Glomerular visceral epithelial cell (primary cell): Measurements from ENCODE around the gene TAF1C.
"Not testable (repeated sequence)": the region's sequence is repeated elsewhere in the genome, so short reads cannot be mapped to it uniquely, and the experiment has no call there.

Experiments used
- DNase-seq: peaks from one replicate; pipeline ENCODE4 v3.0.0-alpha.2; 2016; ENCODE audit errors: extremely low spot score

TAF1C gene

GRCh38 chr16:84186685-84187437, at the start of gene TAF1C:
Gene TAF1C (minus strand): TSS chr16:84187057. CDS start chr16:84184988, 2,069 bp downstream.
- peak; percentile 94 for DNase-seq

- no peak for DNase-seq
Observed at GRCh38 chr16:84234321-84235241, 47.7 kb upstream of the TAF1C start.

GRCh38 chr16:84233748-84234147, 46.9 kb upstream of the TAF1C start:
- DNase-seq, result no peak

GRCh38 chr16:84232969-84233368, 46.1 kb upstream of the TAF1C start:
- DNase-seq, result no peak

DNA sequence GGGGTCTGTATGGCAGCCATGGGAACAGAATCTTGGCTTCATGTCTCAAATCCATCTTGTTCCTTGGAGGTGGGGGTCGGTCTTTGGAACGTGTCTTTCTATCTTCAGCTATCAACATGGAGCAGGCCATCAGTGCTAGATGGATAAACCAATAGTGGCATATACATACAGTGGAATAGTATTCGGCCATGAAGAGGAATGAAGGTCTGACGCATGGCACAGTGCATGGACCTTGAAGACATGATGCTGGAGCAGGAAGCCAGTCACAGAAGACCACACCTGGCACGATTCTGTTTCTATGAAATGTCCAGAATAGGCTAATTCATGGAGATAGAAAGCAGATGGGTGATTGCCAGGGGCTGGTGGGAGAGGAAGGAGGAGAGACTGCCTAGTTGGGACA, 45.2 kb upstream of the TAF1C start:
- no peak for DNase-seq

- no peak for DNase-seq
Observed at GRCh38 chr16:84229471-84229870, 42.6 kb upstream of the TAF1C start.

- DNase-seq, result peak; percentile 85
Observed at GRCh38 chr16:84228256-84228838, 41.5 kb upstream of the TAF1C start.

- DNase-seq, result no peak
Observed at GRCh38 chr16:84227548-84227947, 40.7 kb upstream of the TAF1C start.

DNA sequence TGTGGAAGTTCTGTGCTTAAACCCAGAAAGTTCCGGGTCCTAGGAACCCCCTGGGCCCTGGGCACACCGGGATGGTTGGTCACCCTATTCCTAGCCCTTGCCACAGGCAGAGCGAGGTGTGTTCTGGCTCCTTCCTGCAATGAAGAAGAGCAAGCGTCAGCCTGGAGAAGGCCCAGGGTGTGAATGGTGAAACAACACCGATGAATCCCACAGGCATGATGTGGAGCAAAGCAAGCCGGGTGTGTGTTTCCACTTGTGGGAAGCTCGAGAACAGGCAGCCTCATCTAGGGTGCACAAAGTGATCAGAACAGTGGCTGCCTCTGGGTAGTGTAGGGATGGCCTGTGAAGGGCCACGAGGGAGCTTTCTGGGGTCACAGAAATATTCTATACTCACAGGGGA, 39.2 kb upstream of the TAF1C start:
- no peak for DNase-seq

GRCh38 chr16:84225571-84225970, 38.7 kb upstream of the TAF1C start:
- DNase-seq, result no peak

DNA sequence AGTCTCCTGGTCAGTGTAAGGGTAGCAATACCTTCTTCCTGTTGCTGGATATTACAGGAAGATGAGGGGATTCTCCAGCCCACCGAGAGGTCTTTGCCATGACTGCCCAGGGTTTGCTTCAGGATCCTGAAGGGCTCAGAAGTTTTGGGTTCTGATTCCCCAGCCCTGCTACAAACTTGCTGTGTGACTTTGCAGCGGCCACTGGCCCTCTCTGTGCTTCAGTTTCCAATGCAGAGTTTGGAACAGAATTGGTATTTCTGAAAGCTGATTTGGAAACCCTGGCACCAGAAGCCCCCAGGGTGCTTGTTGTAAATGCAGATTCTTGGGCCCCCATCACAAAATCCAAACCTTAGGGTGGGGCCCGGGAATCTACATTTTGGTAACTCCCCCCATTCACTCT, 38.3 kb upstream of the TAF1C start:
- DNase-seq, result no peak

GRCh38 chr16:84224554-84224953, 37.7 kb upstream of the TAF1C start:
- no peak for DNase-seq

DNA sequence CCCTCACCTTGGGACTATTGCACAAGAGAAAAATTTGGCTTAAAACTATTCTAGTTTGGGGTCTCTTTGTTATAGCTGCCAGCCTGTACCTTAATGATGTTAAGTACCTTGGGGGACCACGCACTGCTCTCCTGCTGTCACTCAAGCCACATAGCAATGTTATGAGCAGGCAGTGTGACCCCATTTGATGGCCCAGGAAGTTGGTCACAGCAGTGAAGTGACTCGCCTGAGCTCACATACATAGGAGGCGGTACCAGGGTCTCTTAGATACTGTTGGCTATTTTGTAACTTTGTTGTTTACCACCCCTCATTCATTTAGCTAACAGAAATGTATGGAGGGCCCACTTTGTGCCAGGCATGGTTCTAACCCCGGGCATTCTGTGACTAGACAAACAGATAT, 36.6 kb upstream of the TAF1C start:
- DNase-seq, result no peak

- peak; percentile 18 for DNase-seq
Observed at GRCh38 chr16:84220851-84221250, 34.0 kb upstream of the TAF1C start.

- no peak for DNase-seq
Observed at GRCh38 chr16:84218956-84219355, 32.1 kb upstream of the TAF1C start.

DNA sequence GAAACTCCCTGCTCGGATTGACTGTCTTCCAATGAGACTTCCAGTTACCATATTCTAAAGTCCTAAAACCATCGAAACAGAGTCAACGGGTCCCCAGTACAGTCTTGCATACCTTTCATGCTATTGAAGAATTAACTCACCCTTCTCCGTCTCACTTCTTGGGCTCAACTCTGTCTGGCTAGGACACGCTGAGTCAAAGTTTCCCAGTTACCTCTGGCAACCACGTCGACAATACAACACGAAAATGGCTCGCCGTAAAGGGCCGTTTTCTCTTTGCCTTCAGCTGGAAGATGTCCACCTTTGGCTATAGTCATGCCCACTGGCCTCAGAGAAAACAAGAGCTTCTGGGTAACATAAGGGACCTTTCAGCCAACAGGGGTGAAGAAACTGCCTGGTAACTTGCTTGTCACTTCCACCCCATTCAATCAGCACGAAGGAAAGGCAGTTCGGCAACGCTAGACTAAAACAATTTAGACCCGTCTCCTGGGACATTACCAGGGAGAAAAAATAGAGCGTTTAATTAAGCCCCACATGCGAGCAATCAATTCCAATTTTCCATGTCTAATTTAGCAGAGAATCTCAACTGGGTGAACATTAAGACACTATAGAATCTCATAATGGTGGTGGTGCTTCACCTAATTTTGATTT, 31.4 kb upstream of the TAF1C start:
- DNase-seq, result no peak

DNA sequence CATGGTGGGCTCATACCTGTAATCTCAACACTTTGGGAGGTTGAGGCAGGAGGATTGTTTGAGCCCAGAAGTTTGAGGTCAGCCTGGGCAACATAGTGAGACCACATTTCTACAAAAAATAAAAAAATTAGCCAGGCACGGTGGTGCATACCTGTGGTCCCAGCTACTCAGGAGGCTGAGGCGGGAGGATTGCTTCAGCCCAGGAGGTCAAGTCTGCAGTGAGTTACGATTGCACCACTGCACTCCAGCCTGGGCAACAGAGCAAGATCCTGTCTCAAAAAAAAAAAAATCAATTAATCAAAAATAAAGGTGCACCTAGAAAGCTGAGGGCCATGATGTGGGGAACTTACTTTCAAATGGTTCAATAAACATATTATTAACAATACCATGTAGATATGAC, 29.3 kb upstream of the TAF1C start:
- DNase-seq, result not testable (repeated sequence)

DNA sequence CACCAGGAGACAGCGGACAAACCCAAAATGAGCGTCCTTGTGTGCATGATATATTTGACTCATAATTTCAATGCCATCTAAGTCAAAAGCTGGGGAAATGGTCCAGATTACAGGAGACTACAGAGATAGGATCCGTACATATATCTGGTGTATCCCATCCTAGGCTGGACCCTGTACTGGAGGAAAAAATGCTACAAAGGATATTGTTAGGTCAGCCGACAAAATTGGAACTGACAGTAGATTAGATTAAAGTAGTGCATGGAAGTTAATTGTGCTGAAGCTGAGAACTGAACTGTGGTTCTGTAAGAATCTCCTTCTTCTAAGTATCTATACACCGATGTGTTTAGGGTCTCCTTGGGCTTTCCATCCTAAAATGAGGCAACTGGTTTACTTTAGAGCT, 28.7 kb upstream of the TAF1C start:
- no peak for DNase-seq

DNA sequence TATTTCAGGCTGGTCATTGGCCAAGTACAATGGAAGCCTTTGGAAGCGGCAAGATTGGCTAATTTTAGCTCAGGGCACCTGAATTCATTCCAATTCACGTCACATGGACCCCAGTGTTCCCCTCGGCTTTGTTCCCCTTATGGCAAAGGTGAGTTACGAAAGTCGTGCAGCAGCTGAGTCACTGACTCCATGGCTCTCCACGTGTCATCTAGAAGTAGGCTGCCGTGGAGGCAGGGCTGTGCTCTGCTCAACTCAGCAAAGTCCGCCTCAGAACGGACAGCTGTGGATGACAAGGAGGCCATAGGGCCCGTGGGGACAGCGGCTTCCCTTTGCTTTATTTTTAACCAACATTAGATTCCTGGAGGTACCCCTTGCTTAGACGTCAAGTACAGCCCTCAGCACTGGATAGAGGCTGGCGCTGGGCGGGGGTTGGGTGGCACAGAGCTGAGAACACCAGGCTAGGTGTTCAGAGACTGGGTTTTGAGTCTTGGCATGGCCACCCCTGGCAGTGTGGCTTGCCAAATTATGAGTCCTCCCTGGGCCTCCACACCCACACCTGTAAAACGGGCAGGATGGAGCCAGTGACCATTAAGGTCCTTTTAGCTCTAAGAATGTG, 27.7 kb upstream of the TAF1C start:
- no peak for DNase-seq

- DNase-seq, result no peak
Observed at GRCh38 chr16:84212631-84213030, 25.8 kb upstream of the TAF1C start.

DNA sequence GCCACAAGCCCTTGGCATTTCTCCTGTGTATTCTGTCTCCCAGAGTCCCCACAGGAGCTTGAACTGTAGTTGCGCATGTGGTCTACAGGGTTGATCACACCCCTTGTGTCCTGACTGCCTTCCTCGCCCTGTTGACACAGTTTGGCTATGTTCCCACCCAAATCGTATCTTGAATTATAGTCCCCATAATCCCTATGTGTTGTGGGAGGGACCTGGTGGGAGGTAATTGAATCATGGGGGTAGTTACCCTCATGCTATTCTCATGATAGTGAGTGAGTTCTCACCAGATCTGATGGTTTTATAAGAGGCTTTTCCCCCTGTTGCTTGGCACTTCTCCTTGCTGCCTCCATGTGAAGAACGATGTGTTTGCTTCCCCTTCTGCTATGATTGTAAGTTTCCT, 25.3 kb upstream of the TAF1C start:
- no peak for DNase-seq

DNA sequence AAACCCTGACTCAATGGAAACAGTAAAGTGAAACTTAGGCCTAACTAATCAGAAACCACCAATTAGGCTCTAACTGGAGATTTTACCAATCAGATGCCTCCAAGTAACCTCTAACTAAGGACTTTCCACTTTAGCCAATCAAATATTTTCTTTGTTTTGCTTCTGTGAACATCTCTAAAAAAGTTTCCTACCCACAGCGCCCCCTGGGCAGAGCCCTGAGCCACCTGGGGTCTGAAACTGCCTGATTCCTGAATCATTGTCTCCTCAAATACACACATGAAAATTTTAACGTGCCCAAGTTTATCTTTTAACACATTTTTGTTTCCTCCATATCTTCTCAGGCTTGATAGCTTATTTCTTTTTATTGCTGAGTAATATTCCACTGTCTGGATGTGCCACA, 23.1 kb upstream of the TAF1C start:
- no peak for DNase-seq
